Naive thymus-derived CD8-positive, alpha-beta T cell (primary cell): ENCODE results near the gene CCDC178. TPM values are rescaled to one million over a fixed set of nuclear protein-coding genes. Genes with fewer than 3 reads are reported as not detected.

Experiments
- ATAC-seq, 2 donors: fragments of 150-1000 bp; cut with Tn5 transposase in 1 of 2; sonication (Bioruptor Pico), chemical (Tn5 transposase) in 1 of 2; 1 replicate in 1 of 2; 2 replicates in 1 of 2; pipeline ENCODE4 v1.10.0; 2021; ENCODE audit warnings: mild to moderate bottlenecking in 2 of 2, moderate library complexity in 2 of 2
- POLR2A ChIA-PET: fragments of 350-600 bp; sonication (Branson Sonifier 250); formaldehyde crosslinking; loops from one replicate; lab custom pipeline; 2021; ENCODE audit warnings: antibody characterized with exemption; lab: Charles Lee
- DNase-seq, 10 donors: peaks; one replicate each; pipeline versions ENCODE4 v3.0.0 to v3.0.0-alpha.2; 2020 to 2022
- H3K27ac Mint-ChIP-seq, 10 donors: one replicate each; pipeline ENCODE4 v1.8.0; 2020 to 2022; ENCODE audit warnings: mild to moderate bottlenecking in 10 of 10, mixed read lengths in 10 of 10, moderate library complexity in 4 of 10, inconsistent platforms in 1 of 10
- H3K27me3 Mint-ChIP-seq, 5 donors: one replicate each; pipeline ENCODE4 v1.8.0; 2021 to 2022; ENCODE audit warnings: mixed read lengths in 5 of 5
- H3K36me3 Mint-ChIP-seq, 3 donors: one replicate each; pipeline ENCODE4 v1.8.0; 2020 to 2022; ENCODE audit warnings: mixed read lengths in 3 of 3, mild to moderate bottlenecking in 2 of 3, inconsistent platforms in 1 of 3
- H3K4me1 Mint-ChIP-seq, 4 donors: one replicate each; pipeline ENCODE4 v1.8.0; 2021 to 2022; ENCODE audit warnings: mixed read lengths in 4 of 4
- H3K4me3 Mint-ChIP-seq, 10 donors: one replicate each; pipeline ENCODE4 v1.8.0; 2020 to 2022; ENCODE audit warnings: mild to moderate bottlenecking in 10 of 10, mixed read lengths in 10 of 10, moderate library complexity in 6 of 10, inconsistent platforms in 1 of 10
- H3K9me3 Mint-ChIP-seq, 9 donors: one replicate each; pipeline ENCODE4 v1.8.0; 2020 to 2022; ENCODE audit warnings: mixed read lengths in 9 of 9, mild to moderate bottlenecking in 3 of 9, inconsistent platforms in 1 of 9, moderate library complexity in 1 of 9
- polyA plus RNA-seq, 3 donors: library from polyadenylated mRNA; unstranded; fragments of 300-500 nt; fragmentation: Illumina TruSeq; gene quantifications; one replicate each; pipeline ENCODE4 v1.2.3, GENCODE V29; 2021
- total RNA-seq, 8 experiments: library from RNA in 2 of 8; stranded (reverse) in 2 of 8; gene quantifications; one replicate each; pipeline ENCODE4 v1.2.3 and lab custom pipeline; 2021 to 2026

CCDC178 gene
- total and polyA plus RNA-seq, 5 experiments from 2014 or later: not detected

DNA sequence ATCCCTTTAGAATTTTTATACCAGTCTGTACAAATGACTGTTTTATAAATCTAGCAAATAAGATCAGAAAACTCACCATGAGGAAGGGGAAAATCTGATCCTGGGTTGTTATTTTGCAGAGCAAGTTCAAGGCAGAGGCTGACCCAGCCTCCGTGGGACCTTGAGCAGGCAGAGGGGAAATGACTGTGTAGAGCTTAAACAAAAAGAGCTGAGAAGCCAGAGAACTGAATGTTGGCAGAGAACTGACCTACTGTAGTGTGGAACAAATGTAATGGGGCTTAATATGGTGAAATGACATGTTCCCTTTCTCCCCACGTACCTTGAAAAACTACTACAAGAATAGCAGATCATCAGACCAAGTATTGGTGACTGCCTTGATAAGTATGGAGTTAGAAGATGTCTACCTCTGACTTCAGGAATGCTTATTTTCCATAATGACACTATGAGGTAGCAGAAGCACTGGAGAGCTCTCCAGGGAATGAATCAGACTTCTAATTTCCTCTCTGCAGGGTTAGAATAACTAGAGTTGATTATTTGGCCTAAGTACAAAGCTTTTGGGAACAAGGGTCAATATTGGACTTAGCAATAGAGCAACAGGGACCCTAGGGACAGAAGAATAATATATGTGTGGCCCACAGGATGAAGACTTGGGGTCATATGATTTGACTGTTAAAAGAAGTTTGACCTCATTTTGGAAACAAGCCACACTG, 304.4 kb downstream of the CCDC178 start:
- H3K4me3 Mint-ChIP-seq: no peak overlapping the region
- H3K4me1 Mint-ChIP-seq: no peaks in the 10 kb centered on the region
- no peak overlapping the region for H3K27ac Mint-ChIP-seq
- peaks cover 0 to 24% (median 7%) of the 10 kb centered on the region in 9 donors for H3K9me3 Mint-ChIP-seq
- POLR2A ChIA-PET: no interaction called here
- no peak for DNase-seq
- no peaks in the 10 kb centered on the region for H3K27me3 Mint-ChIP-seq
- H3K36me3 Mint-ChIP-seq: no peaks in the 10 kb centered on the region
- no peak for ATAC-seq

DNA sequence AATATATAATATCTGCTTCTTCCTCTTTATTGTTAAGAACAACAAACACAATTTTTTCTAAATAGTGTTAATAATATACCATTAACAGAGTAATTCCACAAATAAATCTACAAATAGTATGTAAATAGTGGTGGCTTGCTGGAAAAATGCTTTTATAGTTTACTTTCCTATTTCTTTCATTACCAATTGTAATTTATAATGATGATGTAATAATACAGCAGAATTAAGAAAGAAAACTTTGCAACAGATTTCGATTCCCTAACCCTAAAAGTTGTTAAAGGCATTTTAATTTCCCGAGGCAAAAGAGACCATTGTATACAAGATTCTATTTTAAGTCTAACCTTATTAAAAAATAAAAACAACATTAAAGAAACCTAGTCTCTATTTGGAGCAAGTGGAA, 307.9 kb downstream of the CCDC178 start:
- Mint-ChIP-seq H3K27ac (no peak overlapping the region), H3K4me1 (no peaks in the 10 kb centered on the region), H3K9me3 (no peaks in the 10 kb centered on the region), H3K4me3 (no peak overlapping the region), H3K36me3 (no peaks in the 10 kb centered on the region), H3K27me3 (no peaks in the 10 kb centered on the region)
- POLR2A ChIA-PET: no interaction called here
- DNase-seq (no peak), ATAC-seq (no peak)

GRCh38 chr18:33128581-33128980, 311.9 kb downstream of the CCDC178 start:
- no peaks in the 10 kb centered on the region for H3K4me1 Mint-ChIP-seq
- ATAC-seq: no peak
- no peak overlapping the region for H3K4me3 Mint-ChIP-seq
- no peaks in the 10 kb centered on the region for H3K36me3 Mint-ChIP-seq
- H3K27ac Mint-ChIP-seq: no peak overlapping the region
- no peak for DNase-seq
- POLR2A ChIA-PET: no interaction called here
- no peaks in the 10 kb centered on the region for H3K27me3 Mint-ChIP-seq
- no peaks in the 10 kb centered on the region for H3K9me3 Mint-ChIP-seq

DNA sequence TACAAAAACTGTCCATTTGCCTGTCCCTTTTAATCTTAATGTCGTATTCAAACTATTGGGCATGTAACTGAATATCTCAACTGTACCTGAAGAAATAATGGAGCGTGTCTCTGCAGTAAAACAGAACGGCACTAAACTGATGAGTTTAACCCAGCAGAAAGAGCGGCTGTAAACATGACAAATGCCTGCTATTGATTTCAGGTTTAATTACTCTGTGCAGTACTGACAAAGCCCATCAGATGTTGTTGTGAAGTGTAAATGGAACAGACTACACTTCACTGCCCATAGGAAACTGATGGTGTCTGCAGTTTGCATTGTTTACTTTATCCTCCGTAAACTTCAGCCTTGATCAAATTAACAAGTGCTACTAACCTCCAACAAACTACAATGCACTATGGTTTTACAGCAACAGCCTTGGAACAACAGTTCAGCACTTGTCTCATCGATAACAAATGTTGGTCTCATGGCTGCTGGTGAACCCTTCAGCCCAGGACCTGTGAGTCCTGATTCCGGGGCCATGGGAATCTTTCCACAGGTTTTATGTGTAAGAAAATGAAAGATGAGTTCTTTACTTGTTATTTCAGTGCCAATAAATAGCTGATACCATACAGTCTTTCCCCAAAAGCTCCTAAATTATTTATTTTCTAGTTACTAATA, 316.5 kb downstream of the CCDC178 start:
- POLR2A ChIA-PET: no interaction called here
- ATAC-seq (no peak), DNase-seq (no peak)
- no peaks in the 10 kb centered on the region for H3K27me3 Mint-ChIP-seq
- peaks cover 0 to 10% (median 0%) of the 10 kb centered on the region in 9 donors for H3K9me3 Mint-ChIP-seq
- H3K4me3 Mint-ChIP-seq: no peak overlapping the region
- H3K4me1 Mint-ChIP-seq: no peaks in the 10 kb centered on the region
- no peak overlapping the region for H3K27ac Mint-ChIP-seq
- no peaks in the 10 kb centered on the region for H3K36me3 Mint-ChIP-seq

DNA sequence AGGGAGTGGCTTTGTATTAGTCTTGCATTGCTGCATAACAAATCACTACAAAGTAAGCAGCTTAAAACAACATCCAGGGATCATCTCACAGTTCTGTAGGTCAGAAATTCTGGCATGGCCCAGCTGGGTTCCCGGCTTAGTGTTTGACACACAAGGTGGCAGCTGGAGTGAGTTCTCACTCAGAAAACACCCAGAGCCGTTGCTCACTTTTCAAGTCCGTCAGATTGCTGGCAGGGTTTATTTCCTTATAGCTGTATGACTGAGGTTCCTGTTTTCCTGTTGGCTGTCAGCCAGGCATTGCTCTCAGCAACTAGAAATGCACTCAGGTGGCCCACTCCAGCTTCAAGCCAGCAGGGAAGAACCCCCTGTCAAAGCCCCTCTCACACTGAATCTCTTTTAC, 324.1 kb downstream of the CCDC178 start:
- ATAC-seq (no peak), DNase-seq (no peak)
- POLR2A ChIA-PET: no interaction called here
- H3K4me3 Mint-ChIP-seq: no peak overlapping the region
- H3K36me3 Mint-ChIP-seq: peaks cover 0 to 4% (median 0%) of the 10 kb centered on the region in 3 donors
- peaks cover 0 to 2% (median 0%) of the 10 kb centered on the region in 5 donors for H3K27me3 Mint-ChIP-seq
- peaks cover 0 to 16% (median 7%) of the 10 kb centered on the region in 9 donors for H3K9me3 Mint-ChIP-seq
- no peaks in the 10 kb centered on the region for H3K4me1 Mint-ChIP-seq
- H3K27ac Mint-ChIP-seq: no peak overlapping the region

DNA sequence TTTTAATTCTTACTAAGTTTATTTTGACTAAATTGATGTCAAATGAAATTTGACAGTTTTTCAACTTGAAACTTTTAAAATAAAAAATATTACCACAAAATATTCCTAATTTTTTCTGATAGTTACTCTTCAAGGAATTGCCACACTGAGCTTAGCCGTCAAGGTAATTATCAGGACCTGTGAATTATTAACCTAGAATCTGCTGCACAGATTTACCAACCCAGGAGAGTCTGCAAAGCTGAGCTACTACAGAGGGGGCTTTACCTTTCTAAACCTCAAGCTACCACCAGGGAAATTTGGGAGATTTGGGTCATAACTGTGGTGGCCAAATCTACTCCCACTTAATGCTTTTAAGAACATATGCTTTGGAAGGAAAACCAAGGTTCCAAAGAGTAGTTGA, 324.6 kb downstream of the CCDC178 start:
- no peak for ATAC-seq
- POLR2A ChIA-PET: no interaction called here
- H3K9me3 Mint-ChIP-seq: peaks cover 0 to 16% (median 7%) of the 10 kb centered on the region in 9 donors

GRCh38 chr18:33115476-33115875, 325.0 kb downstream of the CCDC178 start:
- peaks cover 0 to 16% (median 7%) of the 10 kb centered on the region in 9 donors for H3K9me3 Mint-ChIP-seq
- no peak for DNase-seq
- POLR2A ChIA-PET: no interaction called here
- peaks cover 0 to 2% (median 0%) of the 10 kb centered on the region in 5 donors for H3K27me3 Mint-ChIP-seq
- no peak for ATAC-seq
- H3K4me3 Mint-ChIP-seq: no peak overlapping the region
- H3K36me3 Mint-ChIP-seq: peaks cover 0 to 4% (median 0%) of the 10 kb centered on the region in 3 donors
- H3K27ac Mint-ChIP-seq: no peak overlapping the region
- no peaks in the 10 kb centered on the region for H3K4me1 Mint-ChIP-seq

More for the DNA sequence above, 324.6 kb downstream of the CCDC178 start:
- no peak overlapping the region for H3K27ac Mint-ChIP-seq
- peaks cover 0 to 2% (median 0%) of the 10 kb centered on the region in 5 donors for H3K27me3 Mint-ChIP-seq
- no peaks in the 10 kb centered on the region for H3K4me1 Mint-ChIP-seq
- no peak for DNase-seq
- H3K36me3 Mint-ChIP-seq: peaks cover 0 to 4% (median 0%) of the 10 kb centered on the region in 3 donors
- H3K4me3 Mint-ChIP-seq: no peak overlapping the region

DNA sequence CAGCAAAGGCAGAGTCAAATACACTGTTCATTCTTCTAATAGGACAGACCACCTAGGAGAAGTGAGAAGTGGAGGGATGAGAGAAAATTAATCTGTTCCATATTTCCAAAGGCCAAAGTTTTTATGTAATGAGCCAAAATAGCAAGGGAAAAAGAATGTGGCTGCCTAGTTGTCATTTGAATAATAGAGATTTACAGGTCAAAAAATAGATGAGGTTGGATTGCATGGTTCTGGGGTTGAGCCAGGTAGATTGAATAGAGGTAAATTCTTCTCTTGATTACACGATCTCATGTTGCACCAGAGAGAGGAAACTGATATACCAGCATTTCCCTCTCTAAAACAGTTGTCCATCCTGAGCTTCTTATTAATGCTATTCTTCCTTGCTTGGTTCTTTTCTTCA, 325.8 kb downstream of the CCDC178 start:
- POLR2A ChIA-PET: no interaction called here
- no peaks in the 10 kb centered on the region for H3K4me1 Mint-ChIP-seq

GRCh38 chr18:33113416-33113815, 327.1 kb downstream of the CCDC178 start:
- H3K36me3 Mint-ChIP-seq: peaks cover 0 to 4% (median 0%) of the 10 kb centered on the region in 3 donors
- H3K9me3 Mint-ChIP-seq: peaks cover 0 to 13% (median 8%) of the 10 kb centered on the region in 9 donors
- H3K27ac Mint-ChIP-seq: no peak overlapping the region
- peaks cover 0 to 2% (median 0%) of the 10 kb centered on the region in 5 donors for H3K27me3 Mint-ChIP-seq
- POLR2A ChIA-PET: no interaction called here
- ATAC-seq: no peak
- no peak for DNase-seq
- no peaks in the 10 kb centered on the region for H3K4me1 Mint-ChIP-seq
- no peak overlapping the region for H3K4me3 Mint-ChIP-seq

More for the DNA sequence above, 325.8 kb downstream of the CCDC178 start:
- peaks cover 0 to 2% (median 0%) of the 10 kb centered on the region in 5 donors for H3K27me3 Mint-ChIP-seq
- H3K9me3 Mint-ChIP-seq: peaks cover 0 to 14% (median 7%) of the 10 kb centered on the region in 9 donors
- H3K27ac Mint-ChIP-seq: no peak overlapping the region
- ATAC-seq (no peak), DNase-seq (no peak)
- H3K36me3 Mint-ChIP-seq: peaks cover 0 to 4% (median 0%) of the 10 kb centered on the region in 3 donors
- no peak overlapping the region for H3K4me3 Mint-ChIP-seq

- H3K9me3 Mint-ChIP-seq: peaks cover 0 to 19% (median 0%) of the 10 kb centered on the region in 9 donors
- no peaks in the 10 kb centered on the region for H3K4me1 Mint-ChIP-seq
- ATAC-seq (no peak), DNase-seq (no peak)
- no peak overlapping the region for H3K27ac Mint-ChIP-seq
- no peaks in the 10 kb centered on the region for H3K27me3 Mint-ChIP-seq
- H3K4me3 Mint-ChIP-seq: no peak overlapping the region
- no peaks in the 10 kb centered on the region for H3K36me3 Mint-ChIP-seq
- POLR2A ChIA-PET: no interaction called here
Observed at GRCh38 chr18:33107511-33107910, 333.0 kb downstream of the CCDC178 start.

GRCh38 chr18:33101316-33101715, 339.2 kb downstream of the CCDC178 start:
- H3K9me3 Mint-ChIP-seq: peaks cover 0 to 8% (median 0%) of the 10 kb centered on the region in 9 donors
- ATAC-seq (no peak), DNase-seq (no peak)
- no peaks in the 10 kb centered on the region for H3K4me1 Mint-ChIP-seq
- no peak overlapping the region for H3K4me3 Mint-ChIP-seq
- no peak overlapping the region for H3K27ac Mint-ChIP-seq
- no peaks in the 10 kb centered on the region for H3K27me3 Mint-ChIP-seq
- no peaks in the 10 kb centered on the region for H3K36me3 Mint-ChIP-seq
- POLR2A ChIA-PET: no interaction called here

GRCh38 chr18:33099626-33100025, 340.9 kb downstream of the CCDC178 start:
- Mint-ChIP-seq H3K4me3 (no peak overlapping the region), H3K36me3 (no peaks in the 10 kb centered on the region), H3K27ac (no peak overlapping the region), H3K9me3 (peaks cover 0 to 8% (median 0%) of the 10 kb centered on the region in 9 donors), H3K4me1 (no peaks in the 10 kb centered on the region), H3K27me3 (no peaks in the 10 kb centered on the region)
- ATAC-seq: no peak
- DNase-seq: no peak
- POLR2A ChIA-PET: no interaction called here

- H3K27me3 Mint-ChIP-seq: no peaks in the 10 kb centered on the region
- POLR2A ChIA-PET: no interaction called here
Observed at GRCh38 chr18:33097126-33097525, 343.4 kb downstream of the CCDC178 start.

More at GRCh38 chr18:33097126-33097525, 343.4 kb downstream of the CCDC178 start:
- ATAC-seq (no peak), DNase-seq (no peak)
- H3K4me1 Mint-ChIP-seq: no peaks in the 10 kb centered on the region
- H3K4me3 Mint-ChIP-seq: no peak overlapping the region
- no peaks in the 10 kb centered on the region for H3K36me3 Mint-ChIP-seq
- H3K9me3 Mint-ChIP-seq: peaks cover 0 to 2% (median 0%) of the 10 kb centered on the region in 9 donors
- no peak overlapping the region for H3K27ac Mint-ChIP-seq
